IPS DF 6.9 (cell line): ENCODE data around the gene S100A14.
"Not testable (repeated sequence)": the region's sequence is repeated elsewhere in the genome, so short reads cannot be mapped to it uniquely, and the experiment has no call there.

Source experiments
- DNase-seq: peaks from one replicate; pipeline ENCODE4 v3.0.0-alpha.2; 2013; ENCODE audit warnings: low read depth, low spot score
- H3K27ac ChIP-seq: one replicate; pipeline ENCODE4 v1.5.1; 2013; ENCODE audit warnings: low read length, control low read depth
- H3K27me3 ChIP-seq: 2 replicates; pipeline ENCODE4 v1.6.1; 2013; ENCODE audit warnings: mild to moderate bottlenecking, low read length; ENCODE audit not compliant: control insufficient read depth, insufficient read depth
- H3K36me3 ChIP-seq: 2 replicates; pipeline ENCODE4 v1.6.1; 2013; ENCODE audit warnings: low read length; ENCODE audit not compliant: control insufficient read depth, insufficient read depth
- H3K4me1 ChIP-seq: 2 replicates; pipeline ENCODE4 v1.6.1; 2013; ENCODE audit warnings: low read length; ENCODE audit not compliant: control insufficient read depth, insufficient read depth
- H3K4me3 ChIP-seq: 2 replicates; pipeline ENCODE4 v1.5.1; 2013; ENCODE audit warnings: mild to moderate bottlenecking, low read length
- H3K9me3 ChIP-seq: 2 replicates; pipeline ENCODE4 v1.6.1; 2013; ENCODE audit warnings: low read length, inconsistent platforms; ENCODE audit not compliant: control insufficient read depth, insufficient read depth
- WGBS: extraction: QIAGEN DNeasy Blood & Tissue Kit; methylation state at CpG from one replicate; pipeline ENCODE4 v1.1.7; 2013; ENCODE audit warnings: mixed read lengths, missing lambda C conversion rate; ENCODE audit not compliant: insufficient read length, insufficient coverage; 5-methylcytosine and 5-hydroxymethylcytosine counted together

Gene S100A14

GRCh38 chr1:153649863-153650235 lies 33.7 kb upstream of the S100A14 start:
- DNase-seq, result no peak
- Histone ChIP-seq H3K4me3 (no peak overlapping the region), H3K27ac (no peak overlapping the region), H3K9me3 (no peaks in the 10 kb centered on the region), H3K36me3 (peaks cover 7% of the 10 kb centered on the region; the same call in 1 of the 2 replicates), H3K4me1 (no peaks in the 10 kb centered on the region), H3K27me3 (no peaks in the 10 kb centered on the region)
- WGBS, result no CpG with 5 or more reads among the region's 2 CpGs

- no CpG with 5 or more reads among the region's 3 CpGs for WGBS
- Histone ChIP-seq H3K27ac (no peak overlapping the region), H3K36me3 (peaks cover 7% of the 10 kb centered on the region; the same call in 1 of the 2 replicates), H3K4me3 (no peak overlapping the region), H3K9me3 (no peaks in the 10 kb centered on the region), H3K4me1 (no peaks in the 10 kb centered on the region), H3K27me3 (no peaks in the 10 kb centered on the region)
- no peak for DNase-seq
Observed at GRCh38 chr1:153649137-153649862, 33.2 kb upstream of the S100A14 start.

GRCh38 chr1:153648000-153648643 lies 32.0 kb upstream of the S100A14 start:
- Histone ChIP-seq H3K36me3 (peaks cover 12% of the 10 kb centered on the region; the same call in 1 of the 2 replicates), H3K4me1 (no peaks in the 10 kb centered on the region), H3K27ac (no peak overlapping the region), H3K27me3 (no peaks in the 10 kb centered on the region), H3K4me3 (no peak overlapping the region), H3K9me3 (no peaks in the 10 kb centered on the region)
- WGBS, result no CpG with 5 or more reads among the region's 10 CpGs
- DNase-seq, result no peak

GRCh38 chr1:153647346-153647714 lies 31.2 kb upstream of the S100A14 start:
- no peaks in the 10 kb centered on the region for H3K9me3 ChIP-seq
- H3K27ac ChIP-seq, result no peak overlapping the region
- no peaks in the 10 kb centered on the region for H3K4me1 ChIP-seq
- no peaks in the 10 kb centered on the region for H3K27me3 ChIP-seq
- H3K36me3 ChIP-seq, result peaks cover 16% of the 10 kb centered on the region; the same call in 1 of the 2 replicates
- WGBS, result no CpG with 5 or more reads among the region's 2 CpGs
- H3K4me3 ChIP-seq, result no peak overlapping the region
- DNase-seq, result no peak

- WGBS, result no CpG with 5 or more reads among the region's 5 CpGs
Observed at GRCh38 chr1:153646672-153647345, 30.7 kb upstream of the S100A14 start.

GRCh38 chr1:153643816-153644215 lies 27.7 kb upstream of the S100A14 start:
- H3K4me1 ChIP-seq, result no peaks in the 10 kb centered on the region
- H3K36me3 ChIP-seq, result peaks cover 41% of the 10 kb centered on the region
- no peak overlapping the region for H3K27ac ChIP-seq

More at GRCh38 chr1:153646672-153647345, 30.7 kb upstream of the S100A14 start:
- H3K4me1 ChIP-seq, result no peaks in the 10 kb centered on the region
- H3K27me3 ChIP-seq, result no peaks in the 10 kb centered on the region
- no peak overlapping the region for H3K27ac ChIP-seq
- no peak overlapping the region for H3K4me3 ChIP-seq
- peaks cover 21% of the 10 kb centered on the region; the same call in 1 of the 2 replicates for H3K36me3 ChIP-seq
- H3K9me3 ChIP-seq, result no peaks in the 10 kb centered on the region
- DNase-seq, result no peak

GRCh38 chr1:153643100-153643499 lies 27.0 kb upstream of the S100A14 start:
- no CpG with 5 or more reads among the region's 11 CpGs for WGBS
- no peak for DNase-seq
- Histone ChIP-seq H3K4me1 (no peaks in the 10 kb centered on the region), H3K4me3 (no peak overlapping the region), H3K27ac (no peak overlapping the region), H3K36me3 (peaks cover 44% of the 10 kb centered on the region), H3K27me3 (no peaks in the 10 kb centered on the region), H3K9me3 (no peaks in the 10 kb centered on the region)

More at GRCh38 chr1:153643816-153644215, 27.7 kb upstream of the S100A14 start:
- Histone ChIP-seq H3K27me3 (no peaks in the 10 kb centered on the region), H3K4me3 (no peak overlapping the region), H3K9me3 (no peaks in the 10 kb centered on the region)
- no peak for DNase-seq

- no peak overlapping the region for H3K27ac ChIP-seq
- WGBS, result no CpG with 5 or more reads among the region's 11 CpGs
- no peak for DNase-seq
- no peaks in the 10 kb centered on the region for H3K9me3 ChIP-seq
- peaks cover 49% of the 10 kb centered on the region for H3K36me3 ChIP-seq
- H3K27me3 ChIP-seq, result no peaks in the 10 kb centered on the region
- no peaks in the 10 kb centered on the region for H3K4me1 ChIP-seq
- H3K4me3 ChIP-seq, result no peak overlapping the region
Observed at GRCh38 chr1:153642161-153642560, 26.0 kb upstream of the S100A14 start.

- no peaks in the 10 kb centered on the region for H3K9me3 ChIP-seq
- no peaks in the 10 kb centered on the region for H3K27me3 ChIP-seq
- no peak overlapping the region for H3K4me3 ChIP-seq
- no peak for DNase-seq
- peaks cover 52% of the 10 kb centered on the region for H3K36me3 ChIP-seq
- H3K4me1 ChIP-seq, result no peaks in the 10 kb centered on the region
- H3K27ac ChIP-seq, result no peak overlapping the region
- no CpG with 5 or more reads among the region's 6 CpGs for WGBS
Observed at GRCh38 chr1:153640861-153641260, 24.7 kb upstream of the S100A14 start.

GRCh38 chr1:153640213-153640612 lies 24.1 kb upstream of the S100A14 start:
- not testable (repeated sequence) for H3K4me1 ChIP-seq, H3K4me3 ChIP-seq, H3K27me3 ChIP-seq, DNase-seq, H3K9me3 ChIP-seq, H3K27ac ChIP-seq
- H3K36me3 ChIP-seq, result peaks cover 51% of the 10 kb centered on the region
- no CpG with 5 or more reads among the region's 5 CpGs for WGBS
